ENCODE data around the gene TMEM91. TPM values are rescaled to one million over a fixed set of nuclear protein-coding genes. Genes with fewer than 3 reads are reported as not detected.

The TMEM91 gene
- polyA plus RNA-seq, 1 donor from 2014 or later: 24.4 TPM

- Histone ChIP-seq H2AFZ (ENCODE audit: low read depth, low read length) (no peak overlapping the region), H3K36me3 (ENCODE audit: insufficient read depth, low read length) (no peaks in the 10 kb centered on the region)
These were observed 54.6 kb downstream of the TMEM91 start for GRCh38 chr19:41430922-41431321.

More at GRCh38 chr19:41430922-41431321, 54.6 kb downstream of the TMEM91 start:
- H4K20me1 ChIP-seq (ENCODE audit: insufficient read depth): no peaks in the 10 kb centered on the region
- no peaks in the 10 kb centered on the region for H3K79me2 ChIP-seq (replicated peaks; ENCODE audit: insufficient read depth, low read length)
- H3K27ac ChIP-seq (ENCODE audit: low read length): no peak overlapping the region
- no peaks in the 10 kb centered on the region for H3K27me3 ChIP-seq (ENCODE audit: insufficient read depth, low read depth, low read length)
- no peaks in the 10 kb centered on the region for H3F3A ChIP-seq (ENCODE audit: insufficient read depth, low read length, poor library complexity, severe bottlenecking)
- H3K9me3 ChIP-seq (ENCODE audit: low read length): no peaks in the 10 kb centered on the region
- no peak overlapping the region for H3K4me3 ChIP-seq (ENCODE audit: low read length)
- H3K4me2 ChIP-seq (ENCODE audit: low read length): no peak overlapping the region
- TF ChIP-seq RAD21 (conservative IDR thresholded peaks at IDR 0.05) (no peak), EP300 (conservative IDR thresholded peaks at IDR 0.05; ENCODE audit: poor library complexity, severe bottlenecking) (no peak), CTCF (IDR thresholded peaks at IDR 0.05; ENCODE audit: poor library complexity, severe bottlenecking) (no peak), POLR2AphosphoS5 (IDR thresholded peaks at IDR 0.05) (no peak), TAF1 (IDR thresholded peaks at IDR 0.05; ENCODE audit: low read depth) (no peak), EZH2 (IDR thresholded peaks at IDR 0.05; ENCODE audit: borderline replicate concordance, insufficient read depth, low read length, poor library complexity, severe bottlenecking) (no peak), MXI1 (conservative IDR thresholded peaks at IDR 0.05; ENCODE audit: poor library complexity, severe bottlenecking) (no peak), SMC3 (conservative IDR thresholded peaks at IDR 0.05; ENCODE audit: poor library complexity) (no peak), REST (IDR thresholded peaks at IDR 0.05; ENCODE audit: borderline replicate concordance) (no peak)
- H3K9me2 ChIP-seq (ENCODE audit: insufficient read depth, low read length): no peaks in the 10 kb centered on the region
- H3K9ac ChIP-seq (ENCODE audit: low read length): no peak overlapping the region

All from neural cell (in vitro differentiated cells).